ENCODE data around the gene UBALD1.

DNA sequence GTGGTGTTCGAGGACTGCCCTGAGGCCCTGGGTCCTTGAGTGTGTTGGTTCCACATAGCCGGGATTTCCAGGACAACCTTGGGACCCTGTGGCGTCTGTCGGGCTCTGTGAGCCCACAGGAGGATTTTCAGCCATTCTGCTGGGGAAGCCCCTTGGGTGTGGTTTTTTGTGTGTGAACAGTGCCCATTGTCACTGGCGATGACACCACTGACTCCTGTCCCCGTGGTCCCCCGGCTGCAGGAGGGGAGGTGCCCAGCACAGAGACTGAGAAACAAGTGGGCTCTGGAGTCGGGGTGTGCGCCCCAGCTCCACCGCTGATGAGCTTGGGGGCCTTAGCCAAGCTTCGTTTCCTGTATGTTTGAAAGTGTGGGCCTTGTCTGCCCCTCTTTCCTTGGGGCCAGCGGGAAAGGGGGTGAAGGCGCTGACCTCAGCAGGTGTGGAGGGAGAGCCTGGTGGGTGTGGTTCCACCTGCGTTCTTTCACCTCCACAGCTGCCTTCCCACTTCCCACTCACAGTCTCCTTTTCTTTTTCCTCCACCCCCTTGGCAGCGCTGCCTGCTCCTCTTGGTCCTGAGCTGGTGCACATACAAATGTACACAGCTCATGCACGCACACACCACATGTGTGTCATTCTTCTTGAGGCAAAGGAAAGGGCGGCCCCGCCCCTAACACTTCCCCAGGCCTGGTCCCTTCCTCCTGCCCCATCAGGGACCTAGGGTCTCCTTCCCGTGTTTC, 26.1 kb upstream of the UBALD1 start:
- TF ChIP-seq CTCF (conservative IDR thresholded peaks at IDR 0.05) (no peak), EZH2 (IDR thresholded peaks at IDR 0.05; ENCODE audit: low read depth) (no peak)

Measured in PC-9 (cell line).